ENCODE measurements around the gene GNG10. TPM values are rescaled to one million over a fixed set of nuclear protein-coding genes. Genes with fewer than 3 reads are reported as not detected.

The GNG10 gene
- total RNA-seq, 1 experiment from 2014 or later: 31.0 TPM

DNA sequence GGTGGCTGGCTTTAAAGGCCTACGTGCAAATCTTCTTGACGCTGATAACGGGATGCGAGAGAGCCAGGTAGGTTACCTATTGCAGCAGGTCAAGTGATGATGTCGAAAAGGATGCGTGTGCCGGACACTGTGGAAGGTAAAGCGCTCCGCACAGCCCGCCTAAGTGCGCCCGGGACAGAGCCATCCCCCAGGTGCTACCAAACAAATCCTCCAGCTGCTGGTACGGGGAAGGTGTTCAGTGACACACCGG is 30.5 kb upstream of the GNG10 start:
- Histone ChIP-seq H4K91ac (ENCODE audit: insufficient read length, low read depth, low read length) (no peak overlapping the region), H3T11ph (ENCODE audit: low read length) (no peak overlapping the region), H3K56ac (ENCODE audit: insufficient read length, low read depth, low read length) (no peak overlapping the region), H3K23ac (ENCODE audit: insufficient read length, low read depth, low read length) (no peak overlapping the region), H3K18ac (ENCODE audit: insufficient read length, low read depth, low read length) (no peak overlapping the region), H2BK12ac (ENCODE audit: insufficient read length, low read depth, low read length) (no peak overlapping the region), H3K4ac (ENCODE audit: low read depth, low read length) (no peak overlapping the region), H3K14ac (ENCODE audit: insufficient read depth, low read length) (no peak overlapping the region), H2BK120ac (ENCODE audit: low read depth, low read length, poor library complexity, severe bottlenecking) (no peak overlapping the region), H4K20me1 (ENCODE audit: control insufficient read depth, insufficient read depth, insufficient read length) (no peaks in the 10 kb centered on the region), H4K8ac (replicated peaks; ENCODE audit: insufficient read length, low read depth, low read length) (no peak overlapping the region), H2BK15ac (ENCODE audit: low read depth, low read length) (no peak overlapping the region), H3K4me1 (ENCODE audit: insufficient read depth, low read length) (no peaks in the 10 kb centered on the region; the same call in 1 of the 2 replicates), H3K9ac (ENCODE audit: extremely low read depth, insufficient read length, low read length) (peak overlapping the region; percentile 50), H3K79me1 (ENCODE audit: insufficient read depth, low read depth, low read length, poor library complexity, severe bottlenecking) (no peaks in the 10 kb centered on the region), H2BK20ac (ENCODE audit: low read depth, low read length, poor library complexity, severe bottlenecking) (no peak overlapping the region), H3K27me3 (ENCODE audit: insufficient read depth, low read length) (peaks cover 3% of the 10 kb centered on the region; the same call in 1 of the 2 replicates), H3K9me3 (ENCODE audit: control insufficient read depth, low read depth, low read length) (no peaks in the 10 kb centered on the region), H3K27ac (ENCODE audit: insufficient read length, low read depth, low read length) (no peak overlapping the region), H2AFZ (ENCODE audit: low read length) (peak overlapping the region; percentile 72), H2AK5ac (ENCODE audit: insufficient read length, low read length) (no peak overlapping the region), H3K79me2 (ENCODE audit: insufficient read depth, low read length) (peaks cover 29% of the 10 kb centered on the region; the same call in 1 of the 2 replicates), H3K4me2 (ENCODE audit: insufficient read depth, insufficient read length, low read length) (peak overlapping the region; percentile 93), H4K5ac (ENCODE audit: insufficient read length, low read depth, low read length) (no peak overlapping the region), H3K23me2 (ENCODE audit: insufficient read length, low read depth, low read length, poor library complexity, severe bottlenecking) (peaks cover 5% of the 10 kb centered on the region), H2BK5ac (ENCODE audit: insufficient read length, low read length) (no peak overlapping the region)
- H3K9me3 Mint-ChIP-seq: no peaks in the 10 kb centered on the region; a peak in 1 of 5 replicates
- H3K27me3 Mint-ChIP-seq (ENCODE audit: low read depth): no peaks in the 10 kb centered on the region
- peak overlapping the region; percentile 93 to 97 (median 97) for H3K27ac Mint-ChIP-seq
- no peak for DNase-seq
- H3K36me3 Mint-ChIP-seq (ENCODE audit: insufficient read depth in 1 of 3, low read depth in 3 of 3): peaks cover 0 to 6% (median 4%) of the 10 kb centered on the region in 3 experiments; a peak in 4 of 7 replicates
- peak overlapping the region; percentile 95 to 99 for H3K4me3 Mint-ChIP-seq
- TF ChIP-seq, protein P1, sequence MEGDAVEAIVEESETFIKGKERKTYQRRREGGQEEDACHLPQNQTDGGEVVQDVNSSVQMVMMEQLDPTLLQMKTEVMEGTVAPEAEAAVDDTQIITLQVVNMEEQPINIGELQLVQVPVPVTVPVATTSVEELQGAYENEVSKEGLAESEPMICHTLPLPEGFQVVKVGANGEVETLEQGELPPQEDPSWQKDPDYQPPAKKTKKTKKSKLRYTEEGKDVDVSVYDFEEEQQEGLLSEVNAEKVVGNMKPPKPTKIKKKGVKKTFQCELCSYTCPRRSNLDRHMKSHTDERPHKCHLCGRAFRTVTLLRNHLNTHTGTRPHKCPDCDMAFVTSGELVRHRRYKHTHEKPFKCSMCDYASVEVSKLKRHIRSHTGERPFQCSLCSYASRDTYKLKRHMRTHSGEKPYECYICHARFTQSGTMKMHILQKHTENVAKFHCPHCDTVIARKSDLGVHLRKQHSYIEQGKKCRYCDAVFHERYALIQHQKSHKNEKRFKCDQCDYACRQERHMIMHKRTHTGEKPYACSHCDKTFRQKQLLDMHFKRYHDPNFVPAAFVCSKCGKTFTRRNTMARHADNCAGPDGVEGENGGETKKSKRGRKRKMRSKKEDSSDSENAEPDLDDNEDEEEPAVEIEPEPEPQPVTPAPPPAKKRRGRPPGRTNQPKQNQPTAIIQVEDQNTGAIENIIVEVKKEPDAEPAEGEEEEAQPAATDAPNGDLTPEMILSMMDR (conservative IDR thresholded peaks at IDR 0.05): no peak
- H3K4me1 Mint-ChIP-seq: peaks cover 27 to 29% of the 10 kb centered on the region in 2 experiments
- no CpG with 5 or more reads among the region's 14 CpGs for WGBS (ENCODE audit: extremely low coverage, insufficient read length, low lambda C conversion rate)
